GM19463 (cell line): ENCODE results near the gene GLIPR1.
"Not testable (repeated sequence)": the region's sequence is repeated elsewhere in the genome, so short reads cannot be mapped to it uniquely, and the experiment has no call there.

ENCODE experiments used
- ATAC-seq: cut with Tn5 transposase; IDR thresholded peaks from one replicate; pipeline ENCODE4 v1.9.1; 2021; ENCODE audit warnings: mild to moderate bottlenecking, moderate library complexity; ENCODE audit not compliant: unreplicated experiment

Gene GLIPR1

DNA sequence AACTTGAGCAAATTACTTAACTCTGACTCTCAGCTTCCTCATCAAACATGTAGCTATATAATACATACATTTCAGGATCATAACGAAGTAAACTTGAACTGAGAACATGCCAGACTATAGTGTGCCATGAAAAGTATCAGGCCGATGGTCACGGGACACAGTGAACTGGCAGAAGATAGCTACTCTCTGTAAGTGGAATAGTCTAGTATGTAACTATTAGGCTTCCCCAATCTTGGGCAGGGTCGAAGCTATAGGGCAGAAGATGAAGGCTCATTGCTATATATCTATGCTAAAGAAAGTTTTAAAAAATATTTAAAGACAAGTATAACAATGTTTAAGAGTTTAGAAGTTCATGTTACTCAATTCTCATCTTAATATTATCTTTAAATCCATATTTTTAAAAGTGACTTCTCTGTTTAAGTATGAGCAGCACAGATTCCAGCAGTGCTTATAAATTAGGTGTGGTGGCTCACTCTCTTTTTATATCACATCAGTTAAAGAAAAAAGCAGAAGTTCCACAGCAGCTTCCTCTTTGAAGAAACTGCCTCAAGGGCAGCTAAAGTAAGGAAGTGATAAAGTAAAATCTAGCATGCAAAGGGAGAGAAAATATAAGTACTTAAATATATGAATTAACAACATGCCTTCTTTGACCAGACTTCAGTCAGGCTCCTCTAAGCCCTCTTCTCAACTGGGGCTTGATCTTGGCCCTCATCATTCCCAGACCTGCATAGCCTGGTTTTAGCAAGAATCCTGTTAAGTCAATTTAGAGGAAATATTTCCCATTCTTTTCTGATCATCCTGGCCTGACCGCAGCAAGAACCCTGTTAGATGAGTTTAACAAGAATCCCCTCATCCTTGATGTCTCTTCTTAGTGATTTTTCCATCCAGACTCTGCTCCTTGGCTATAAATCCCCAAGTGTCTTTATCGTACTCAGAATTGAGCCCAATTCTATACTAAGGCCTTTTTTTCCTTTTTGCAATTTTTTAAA is 8.4 kb upstream of the GLIPR1 start:
- no peak for ATAC-seq

GRCh38 chr12:75474116-75474515 is 6.4 kb upstream of the GLIPR1 start:
- no peak for ATAC-seq

DNA sequence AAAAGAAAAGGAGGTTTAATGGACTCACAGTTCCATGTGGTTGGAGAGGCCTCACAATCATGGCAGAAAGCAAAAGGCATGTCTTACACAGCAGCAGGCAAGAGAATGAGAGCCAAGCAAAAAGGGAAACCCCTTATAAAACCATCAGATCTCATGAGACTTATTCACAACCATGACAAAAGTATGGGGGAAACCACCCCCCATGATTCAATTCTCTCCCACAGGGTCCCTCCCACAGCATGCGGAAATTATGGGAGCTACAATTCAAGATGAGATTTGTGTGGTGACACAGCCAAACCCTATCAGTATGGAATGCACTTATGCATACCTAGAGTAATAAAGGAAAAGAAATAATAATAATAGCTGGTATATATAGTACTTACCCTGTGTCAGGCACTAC is 4.5 kb upstream of the GLIPR1 start:
- no peak for ATAC-seq

DNA sequence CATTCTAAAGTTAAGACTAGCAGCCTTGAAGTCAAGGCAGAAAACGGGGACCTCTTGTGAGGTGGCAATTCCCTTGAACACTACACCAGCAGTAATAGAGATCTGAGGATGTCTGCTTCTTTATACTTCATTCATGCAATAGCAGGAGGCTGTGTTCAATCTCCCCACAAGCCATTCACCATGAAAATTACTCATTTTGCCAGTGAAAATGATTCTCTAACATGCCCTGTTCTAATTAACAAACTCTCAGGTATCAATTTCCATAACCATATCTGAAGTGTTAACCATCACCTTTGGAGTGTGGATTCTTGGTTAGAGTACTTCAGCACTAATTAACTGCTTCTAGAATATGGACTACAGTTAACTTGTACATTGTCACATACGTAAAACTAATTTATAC is 3.4 kb upstream of the GLIPR1 start:
- ATAC-seq: no peak

DNA sequence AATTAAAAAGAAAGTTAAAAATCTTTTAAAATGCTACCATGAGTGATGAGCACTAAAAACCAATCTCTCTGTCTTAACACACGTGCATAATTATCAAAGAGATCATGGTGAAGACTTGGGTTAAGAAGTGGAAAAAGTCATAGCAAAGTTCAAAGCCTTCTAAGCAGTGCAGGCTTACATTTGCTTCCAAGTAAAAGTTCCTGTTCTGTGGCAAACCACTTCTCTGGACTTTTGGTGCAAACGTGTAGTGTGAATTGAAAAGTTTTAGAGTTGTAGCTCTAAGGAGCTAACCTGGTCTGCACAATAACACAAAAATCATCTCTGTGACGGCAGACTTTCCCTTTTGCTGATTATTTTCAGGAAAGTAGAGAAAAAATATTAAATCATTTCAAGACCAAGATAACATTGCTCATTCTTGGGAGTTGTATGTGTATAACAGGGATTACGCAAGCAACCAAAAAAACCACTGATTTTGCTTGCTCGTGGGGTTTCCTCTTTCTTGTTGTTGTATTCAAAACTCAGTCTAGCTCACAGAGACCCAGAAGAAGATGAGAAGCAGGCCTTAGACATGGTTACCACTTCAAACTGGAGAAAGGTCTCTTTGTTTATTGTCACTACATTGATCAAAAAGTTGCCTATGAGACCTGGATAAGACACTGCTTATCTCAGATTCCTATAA is 2.3 kb upstream of the GLIPR1 start:
- ATAC-seq: peak; percentile 14

- ATAC-seq: peak; percentile 25
Measured at GRCh38 chr12:75479963-75480461, 543 bp upstream of the GLIPR1 start.

GRCh38 chr12:75481013-75481705 is 604 bp downstream of the GLIPR1 start:
- ATAC-seq: peak; percentile 8

DNA sequence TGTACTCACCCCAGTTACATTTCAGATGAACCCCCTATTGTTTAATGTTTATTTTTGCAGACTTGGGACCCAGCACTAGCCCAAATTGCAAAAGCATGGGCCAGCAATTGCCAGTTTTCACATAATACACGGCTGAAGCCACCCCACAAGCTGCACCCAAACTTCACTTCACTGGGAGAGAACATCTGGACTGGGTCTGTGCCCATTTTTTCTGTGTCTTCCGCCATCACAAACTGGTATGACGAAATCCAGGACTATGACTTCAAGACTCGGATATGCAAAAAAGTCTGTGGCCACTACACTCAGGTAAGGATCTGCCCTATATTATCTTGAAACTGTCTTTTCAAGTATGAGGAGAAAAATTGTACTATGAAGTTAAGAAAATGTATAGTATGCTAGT is 1.2 kb downstream of the GLIPR1 start:
- no peak for ATAC-seq

- ATAC-seq: no peak
Measured at GRCh38 chr12:75482646-75483045, 2.1 kb downstream of the GLIPR1 start.

DNA sequence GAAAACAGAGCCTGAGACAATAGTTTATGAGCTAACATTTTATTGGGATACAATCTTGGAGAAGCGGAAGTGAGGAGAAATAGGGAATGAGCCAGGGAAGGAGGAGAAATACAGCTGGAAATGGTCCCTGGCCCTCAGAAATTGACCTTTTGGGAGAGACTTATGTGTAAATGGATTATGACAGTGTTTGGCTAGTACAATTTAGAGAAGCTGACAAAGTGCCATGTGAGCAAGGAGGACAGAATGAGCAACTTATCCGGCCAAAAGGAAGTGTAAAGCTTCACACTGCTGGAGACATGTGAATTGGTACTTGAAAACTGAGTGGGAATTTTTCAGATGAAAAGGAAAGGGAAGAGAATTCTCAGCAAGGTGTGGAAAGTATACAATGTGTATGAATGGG is 2.9 kb downstream of the GLIPR1 start:
- no peak for ATAC-seq

DNA sequence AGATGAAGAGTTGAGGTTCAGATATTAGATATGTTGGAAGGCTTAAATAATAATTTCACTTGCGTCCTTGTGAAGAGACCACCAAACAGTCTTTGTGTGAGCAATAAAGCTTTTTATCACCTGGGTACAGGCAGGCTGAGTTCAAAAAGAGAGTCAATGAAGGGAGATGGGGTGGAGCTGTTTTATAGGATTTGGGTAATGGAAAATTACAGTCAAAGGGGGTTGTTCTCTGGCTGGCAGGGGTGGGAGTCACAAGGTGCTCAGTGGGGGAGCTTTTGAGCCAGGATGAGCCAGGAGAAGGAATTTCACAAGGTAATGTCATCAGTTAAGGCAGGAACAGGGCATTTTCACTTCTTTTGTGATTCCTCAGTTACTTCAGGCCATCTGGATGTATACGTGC is 3.9 kb downstream of the GLIPR1 start:
- ATAC-seq: not testable (repeated sequence)

DNA sequence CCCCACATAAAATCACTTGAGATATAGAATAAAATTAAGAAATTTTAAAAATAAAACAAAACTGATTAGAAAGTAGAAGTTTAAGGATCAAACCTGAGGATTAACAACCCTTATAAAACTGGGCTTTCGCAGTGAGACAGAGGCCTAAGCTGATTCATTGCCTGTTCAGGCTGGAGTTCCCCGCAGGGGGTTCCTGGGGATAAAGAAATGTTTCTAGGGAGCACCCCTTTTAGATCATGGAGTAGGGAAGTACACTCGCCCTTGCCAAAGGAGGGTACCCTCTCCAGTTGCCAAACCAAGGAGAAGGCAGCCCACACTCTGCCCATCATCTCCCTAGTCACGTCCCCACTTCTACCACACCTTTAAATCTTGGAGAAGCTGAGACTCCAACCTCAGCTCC is 6.8 kb downstream of the GLIPR1 start:
- no peak for ATAC-seq

DNA sequence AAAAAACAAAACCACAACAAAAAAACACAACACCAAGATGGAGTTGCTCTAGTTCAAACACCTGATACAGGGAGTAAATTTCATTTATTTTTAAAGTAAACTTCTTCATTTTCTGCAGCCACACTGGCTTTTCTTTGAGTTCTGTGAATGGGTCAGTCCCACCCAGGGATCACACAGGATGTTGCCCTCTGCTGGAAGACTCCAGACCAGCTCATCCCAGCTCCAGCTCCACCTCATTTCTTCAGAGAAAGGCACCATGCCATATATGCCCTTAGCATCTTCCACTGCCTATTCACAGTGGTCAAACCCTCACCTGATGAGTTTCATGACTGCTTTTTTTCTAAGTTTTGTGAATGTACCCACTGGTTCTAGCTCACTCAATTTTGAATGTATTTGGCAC is 8.0 kb downstream of the GLIPR1 start:
- ATAC-seq: peak; percentile 40

DNA sequence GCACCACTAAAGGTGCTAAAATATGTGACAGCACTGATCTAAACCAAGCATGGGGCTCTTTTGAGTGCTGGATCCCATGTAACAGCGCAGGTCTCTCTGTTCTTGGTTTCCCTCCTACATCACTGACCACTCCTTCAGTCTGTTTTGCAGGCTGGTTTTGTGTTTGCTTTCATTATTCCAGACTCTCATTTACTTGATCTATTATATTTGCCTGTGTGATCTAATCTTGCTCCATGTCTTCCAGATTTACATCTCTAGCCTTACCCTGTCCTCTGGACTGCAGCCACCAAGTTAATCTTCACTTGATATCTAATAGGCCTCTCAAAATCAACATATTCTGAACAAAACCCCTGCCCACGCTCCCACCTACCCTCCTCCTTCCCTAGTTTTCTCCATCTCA is 8.6 kb downstream of the GLIPR1 start:
- ATAC-seq: peak; percentile 2

DNA sequence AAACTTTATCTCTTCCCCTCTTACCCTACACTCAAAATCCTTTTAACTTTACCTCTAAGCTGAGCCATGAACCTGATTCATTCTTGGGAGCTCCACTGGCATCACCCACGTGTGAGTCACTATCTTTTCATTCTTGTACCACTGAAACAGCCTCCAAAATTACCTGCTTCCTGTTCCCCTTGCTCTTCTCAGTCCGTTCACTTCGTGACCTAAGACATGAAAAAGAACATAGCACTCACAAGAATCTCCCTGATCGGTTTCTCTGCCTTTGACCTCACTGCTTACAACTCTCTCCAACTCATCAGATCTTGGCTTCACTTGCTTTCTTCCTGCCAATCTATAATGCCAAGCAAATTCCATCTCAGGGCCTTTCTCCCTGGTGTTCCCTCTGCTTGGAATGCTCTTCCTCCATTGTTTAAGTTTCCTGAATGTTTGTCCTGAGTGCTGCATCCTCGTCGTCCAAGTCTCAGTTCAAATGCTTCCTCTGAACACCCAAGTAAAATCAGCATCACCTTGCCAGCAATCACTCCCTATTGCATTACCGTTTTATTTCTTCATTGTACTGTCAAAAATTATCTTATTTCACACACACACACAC is 9.2 kb downstream of the GLIPR1 start:
- ATAC-seq: peak; percentile 69

DNA sequence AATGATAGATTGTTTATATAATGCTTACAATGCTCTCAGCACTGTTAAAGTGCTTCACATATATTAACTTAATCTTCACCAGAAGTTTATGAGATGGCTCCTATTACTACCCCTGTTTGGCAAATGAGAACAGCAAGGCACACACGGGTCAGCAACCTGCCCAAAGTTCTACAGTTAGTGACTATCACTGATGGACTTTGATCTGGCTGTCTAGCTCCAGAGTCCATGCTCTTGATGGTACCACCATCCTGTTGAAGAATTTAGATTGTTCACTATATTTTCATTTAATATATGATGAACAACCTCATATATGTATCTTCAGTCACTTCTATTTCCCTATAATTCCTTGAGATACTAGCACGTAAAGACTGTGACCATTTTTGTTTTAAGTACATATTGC is 10.6 kb downstream of the GLIPR1 start:
- no peak for ATAC-seq

GRCh38 chr12:75503459-75503858 is 22.9 kb downstream of the GLIPR1 start:
- no peak for ATAC-seq

- no peak for ATAC-seq
Measured at GRCh38 chr12:75503866-75504265, 23.3 kb downstream of the GLIPR1 start.

DNA sequence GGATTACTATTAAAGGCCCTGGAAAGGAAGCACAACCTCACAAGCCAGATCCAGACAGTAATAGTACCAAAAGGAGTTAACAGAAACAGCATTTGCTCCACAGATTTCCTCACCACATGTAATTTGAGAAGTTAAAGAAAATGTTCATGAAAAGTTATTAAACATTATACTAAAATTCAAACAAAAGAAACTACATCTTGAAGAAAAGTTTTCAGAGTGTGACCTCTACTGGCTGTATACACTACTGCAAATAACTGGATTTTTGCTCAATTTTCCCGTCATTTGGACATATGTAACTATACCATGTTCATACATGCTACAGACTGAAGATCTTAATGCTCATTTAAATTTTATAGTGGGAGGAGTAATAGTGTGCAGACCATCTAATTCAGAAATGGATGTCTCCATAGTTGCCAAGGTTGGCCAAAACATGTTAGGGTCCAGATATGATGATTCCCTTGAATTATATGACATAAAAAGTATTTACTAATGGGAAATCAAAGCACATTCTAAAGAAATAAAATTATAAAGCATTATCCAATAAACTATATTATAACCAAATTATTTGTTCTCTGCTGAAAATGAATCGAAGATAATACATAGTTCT is 25.3 kb downstream of the GLIPR1 start:
- ATAC-seq: no peak

GRCh38 chr12:75507086-75507485 is 26.5 kb downstream of the GLIPR1 start:
- ATAC-seq: no peak

- ATAC-seq: no peak
Measured at GRCh38 chr12:75508159-75508558, 27.6 kb downstream of the GLIPR1 start.
